Right lobe of liver (tissue), 6 donors: ENCODE data around the gene CBX7. TPM values are rescaled to one million over a fixed set of nuclear protein-coding genes. Genes with fewer than 3 reads are reported as not detected.

Experiments used
- ATAC-seq, 4 donors: fragments of 200-7000 bp; cut with Tn5 transposase; one replicate each; pipeline ENCODE4 v1.9.1; 2020; ENCODE audit warnings: mild to moderate bottlenecking in 4 of 4, moderate library complexity in 4 of 4
- DNase-seq, 3 donors: peaks; one replicate each; pipeline ENCODE4 v3.0.0-alpha.2; 2020
- H3K27ac ChIP-seq, 3 donors: fragments of 200-600 bp; one replicate each; pipeline ENCODE4 v1.8.0; 2022
- H3K27me3 ChIP-seq, 2 donors: fragments of 200-600 bp; one replicate each; pipeline ENCODE4 v1.8.0; 2022
- H3K36me3 ChIP-seq, 4 donors: fragments of 200-600 bp; sonication (generic) in 1 of 4; one replicate each; pipeline versions ENCODE4 v1.5.1 to v1.8.0; 2017 to 2022; ENCODE audit warnings: control low read depth in 1 of 4
- H3K4me1 ChIP-seq, 4 donors: fragments of 200-600 bp; sonication (generic) in 1 of 4; one replicate each; pipeline versions ENCODE4 v1.5.1 to v1.8.0; 2017 to 2022; ENCODE audit warnings: control low read depth in 1 of 4
- H3K4me3 ChIP-seq, 3 donors: fragments of 200-600 bp; one replicate each; pipeline ENCODE4 v1.8.0; 2022
- H3K9me3 ChIP-seq, 4 donors: fragments of 200-600 bp; sonication (generic) in 1 of 4; one replicate each; pipeline versions ENCODE4 v1.5.1 to v1.8.0; 2017 to 2022; ENCODE audit warnings: control low read depth in 1 of 4
- POLR2A ChIP-seq: fragments of 450-650 bp; IDR thresholded peaks from one replicate; pipeline ENCODE4 v1.6.1; 2017; ENCODE audit warnings: antibody characterized with exemption, mild to moderate bottlenecking
- WGBS: methylation state at CpG from one replicate; pipeline ENCODE4 v1.1.6; 2018; ENCODE audit warnings: low coverage, low lambda C conversion rate; ENCODE audit not compliant: insufficient coverage; ENCODE audit errors: missing lambda C conversion rate; 5-methylcytosine and 5-hydroxymethylcytosine counted together
- intact Hi-C, 2 donors: fragments of 100-400 bp; cut with DNase I; formaldehyde crosslinking; loops; one replicate each; pipeline versions ENCODE4 v1.11.2 to v1.14.1; 2022
- total RNA-seq, 6 experiments: library from RNA; depleted of rRNA in 2 of 6; stranded (reverse); fragments of >200 nt in 2 of 6; fragmentation: NEBNext Ultra II Directional in 3 of 6; extraction: Animal tissue kit (Norgen Biotek cat#: 25700) in 3 of 6; gene quantifications; one replicate each; pipeline versions ENCODE4 v1.1.0 to v1.2.4, GENCODE V29; 2016 to 2023
- TF ChIP-seq, protein P1 (sequence below), 4 donors: fragments of 200-600 bp in 3 of 4; fragments of 450-650 bp in 1 of 4; IDR thresholded peaks; one replicate each; pipeline versions ENCODE4 v1.5.1 to v1.8.0; 2016 to 2022; ENCODE audit warnings: antibody characterized with exemption in 4 of 4, mild to moderate bottlenecking in 2 of 4
- donor health status: DM: no; HTN: yes; CAD: no.
- donor health status: DM: no; HTN: no; CAD: no.
- donor health status: DM: no; HTN: no; CAD: no.
- donor health status: DM: no; HTN: yes; CAD: no.
- donor health status: DM: no; HTN: yes; CAD: no.

Gene CBX7
- total RNA-seq, 6 experiments from 2014 or later, result 8.0 to 14.5 (median 12.9) TPM

DNA sequence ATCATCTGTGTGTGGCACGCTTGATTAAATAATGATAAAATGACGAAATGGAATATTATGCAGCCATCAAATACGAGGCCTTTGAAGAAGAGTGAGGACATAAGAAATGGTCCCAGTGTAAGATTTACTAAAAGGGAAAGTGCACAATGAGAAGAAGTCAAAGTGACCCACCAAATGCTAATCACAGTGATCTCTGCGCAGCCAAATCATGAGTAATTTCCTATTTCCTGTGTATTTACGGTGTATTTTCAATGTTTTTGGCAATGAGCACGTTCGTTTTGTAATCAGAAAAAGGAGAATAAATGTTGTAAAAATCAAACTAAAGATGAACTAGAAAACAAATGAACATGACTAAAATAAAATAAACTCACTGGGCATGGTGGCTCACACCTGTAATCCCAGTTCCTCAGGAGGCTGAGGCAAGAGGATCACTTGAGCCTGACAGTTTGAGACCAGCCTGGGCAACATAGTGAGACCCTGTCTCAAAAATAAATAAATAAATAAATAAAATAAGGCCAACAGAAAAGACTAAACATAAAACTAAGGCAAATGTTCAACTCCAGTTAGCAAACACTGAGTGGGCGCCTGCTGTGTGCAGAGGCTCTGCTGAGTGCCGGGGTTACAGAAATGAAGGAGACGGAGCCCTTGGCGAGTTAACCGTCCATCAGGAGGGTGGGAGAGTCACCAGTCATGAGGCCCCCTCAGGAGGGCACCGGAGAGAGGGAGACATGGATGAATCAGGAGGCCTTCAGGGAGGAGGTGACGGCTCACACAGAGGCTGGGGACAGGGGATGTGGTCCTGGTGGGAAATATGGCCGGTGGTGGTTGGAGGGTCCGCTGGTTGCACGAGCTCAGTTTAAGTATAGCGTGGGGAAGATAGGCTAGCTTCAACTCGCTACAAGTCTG lies 26.0 kb upstream of the CBX7 start:
- no peaks in the 10 kb centered on the region for H3K9me3 ChIP-seq
- ATAC-seq, result no peak
- no peak overlapping the region for H3K4me3 ChIP-seq
- H3K27me3 ChIP-seq, result no peaks in the 10 kb centered on the region
- no peak for TF ChIP-seq POLR2A
- TF ChIP-seq, protein P1, sequence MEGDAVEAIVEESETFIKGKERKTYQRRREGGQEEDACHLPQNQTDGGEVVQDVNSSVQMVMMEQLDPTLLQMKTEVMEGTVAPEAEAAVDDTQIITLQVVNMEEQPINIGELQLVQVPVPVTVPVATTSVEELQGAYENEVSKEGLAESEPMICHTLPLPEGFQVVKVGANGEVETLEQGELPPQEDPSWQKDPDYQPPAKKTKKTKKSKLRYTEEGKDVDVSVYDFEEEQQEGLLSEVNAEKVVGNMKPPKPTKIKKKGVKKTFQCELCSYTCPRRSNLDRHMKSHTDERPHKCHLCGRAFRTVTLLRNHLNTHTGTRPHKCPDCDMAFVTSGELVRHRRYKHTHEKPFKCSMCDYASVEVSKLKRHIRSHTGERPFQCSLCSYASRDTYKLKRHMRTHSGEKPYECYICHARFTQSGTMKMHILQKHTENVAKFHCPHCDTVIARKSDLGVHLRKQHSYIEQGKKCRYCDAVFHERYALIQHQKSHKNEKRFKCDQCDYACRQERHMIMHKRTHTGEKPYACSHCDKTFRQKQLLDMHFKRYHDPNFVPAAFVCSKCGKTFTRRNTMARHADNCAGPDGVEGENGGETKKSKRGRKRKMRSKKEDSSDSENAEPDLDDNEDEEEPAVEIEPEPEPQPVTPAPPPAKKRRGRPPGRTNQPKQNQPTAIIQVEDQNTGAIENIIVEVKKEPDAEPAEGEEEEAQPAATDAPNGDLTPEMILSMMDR (IDR thresholded peaks at IDR 0.05), result no peak
- DNase-seq, result peak in 1 of 3 donors; percentile 38
- peaks cover 0 to 12% (median 6%) of the 10 kb centered on the region in 4 donors for H3K4me1 ChIP-seq
- peak overlapping the region in 1 of 3 donors; percentile 43 for H3K27ac ChIP-seq
- WGBS, result 76% methylated on average over 18 of the region's 19 CpGs
- no peaks in the 10 kb centered on the region for H3K36me3 ChIP-seq
- intact Hi-C loops, result no loop called here

GRCh38 chr22:39177791-39178190 lies 25.3 kb upstream of the CBX7 start:
- Histone ChIP-seq H3K36me3 (no peaks in the 10 kb centered on the region), H3K27me3 (no peaks in the 10 kb centered on the region), H3K4me1 (peaks cover 0 to 14% (median 6%) of the 10 kb centered on the region in 4 donors), H3K27ac (no peak overlapping the region), H3K9me3 (no peaks in the 10 kb centered on the region), H3K4me3 (no peak overlapping the region)
- 93% methylated on average over 3 of the region's 9 CpGs for WGBS
- DNase-seq, result no peak
- TF ChIP-seq, protein P1 (IDR thresholded peaks at IDR 0.05), result no peak
- TF ChIP-seq POLR2A, result no peak
- intact Hi-C loops, result no loop called here
- no peak for ATAC-seq

- WGBS, result no CpG with 5 or more reads among the region's 2 CpGs
These were observed 24.9 kb upstream of the CBX7 start for GRCh38 chr22:39177456-39177775.

GRCh38 chr22:39176714-39177455 lies 24.4 kb upstream of the CBX7 start:
- DNase-seq, result no peak
- TF ChIP-seq, protein P1 (IDR thresholded peaks at IDR 0.05), result no peak
- no peak for TF ChIP-seq POLR2A
- ATAC-seq, result no peak
- H3K4me3 ChIP-seq, result no peak overlapping the region
- no peaks in the 10 kb centered on the region for H3K36me3 ChIP-seq
- H3K4me1 ChIP-seq, result peaks cover 0 to 14% (median 6%) of the 10 kb centered on the region in 4 donors
- intact Hi-C loops, result no loop called here
- no peaks in the 10 kb centered on the region for H3K9me3 ChIP-seq
- WGBS, result 60% methylated on average over 1 of the region's 14 CpGs
- H3K27ac ChIP-seq, result peak overlapping the region; percentile 40 to 63 (median 47)
- no peaks in the 10 kb centered on the region for H3K27me3 ChIP-seq

More at GRCh38 chr22:39177456-39177775, 24.9 kb upstream of the CBX7 start:
- Histone ChIP-seq H3K4me3 (no peak overlapping the region), H3K9me3 (no peaks in the 10 kb centered on the region), H3K4me1 (peaks cover 0 to 14% (median 6%) of the 10 kb centered on the region in 4 donors), H3K27ac (peak overlapping the region in 1 of 3 donors; percentile 47), H3K36me3 (no peaks in the 10 kb centered on the region), H3K27me3 (no peaks in the 10 kb centered on the region)
- no peak for ATAC-seq
- DNase-seq, result no peak
- intact Hi-C loops, result no loop called here
- TF ChIP-seq, protein P1 (IDR thresholded peaks at IDR 0.05), result no peak
